H1 (cell line): ENCODE results near the gene LRRC56. TPM values are rescaled to one million over a fixed set of nuclear protein-coding genes. Genes with fewer than 3 reads are reported as not detected.
A peak's percentile ranks its signal among the peaks of the same experiment; 100 is the strongest.

Source experiments
- CTCF ChIA-PET: fragments of 300-600 bp; sonication (Branson Sonifier 250); formaldehyde crosslinking; loops from one replicate; lab custom pipeline; 2021; ENCODE audit not compliant: partially characterized antibody; lab: Charles Lee
- POLR2A ChIA-PET: fragments of 300-600 bp; sonication (Branson Sonifier 250); formaldehyde crosslinking; loops from one replicate; lab custom pipeline; 2021; ENCODE audit warnings: inconsistent platforms; ENCODE audit not compliant: partially characterized antibody; lab: Charles Lee
- DNase-seq, 2 experiments: peaks; one replicate each; pipeline versions ENCODE4 v3.0.0 to v3.0.0-alpha.2; 2010 to 2022; ENCODE audit warnings: low spot score in 2 of 2, low read depth in 1 of 2, mixed read lengths in 1 of 2
- FAIRE-seq: peaks from 2 replicates; lab custom pipeline; 2011; peaks lifted over from hg19 to GRCh38; lab: Jason Lieb, UNC
- H2AFZ ChIP-seq: 2 replicates; pipeline ENCODE4 v1.8.1; 2012; ENCODE audit warnings: low read length, inconsistent platforms
- H2AK5ac ChIP-seq: 2 replicates; pipeline ENCODE4 v1.6.1; 2013; ENCODE audit warnings: low read depth, low read length
- H2BK120ac ChIP-seq: replicated peaks from 2 replicates; pipeline ENCODE3; 2013; ENCODE audit warnings: low read depth, low read length, inconsistent platforms
- H2BK12ac ChIP-seq: 2 replicates; pipeline ENCODE4 v1.6.1; 2013; ENCODE audit warnings: low read depth, low read length
- H2BK15ac ChIP-seq: 2 replicates; pipeline ENCODE4 v1.6.1; 2013; ENCODE audit warnings: low read length
- H2BK20ac ChIP-seq: 2 replicates; pipeline ENCODE4 v1.6.1; 2013; ENCODE audit warnings: low read length
- H2BK5ac ChIP-seq: 2 replicates; pipeline ENCODE4 v1.6.1; 2013; ENCODE audit warnings: low read depth, low read length
- H3K14ac ChIP-seq: 2 replicates; pipeline ENCODE4 v1.6.1; 2013; ENCODE audit warnings: inconsistent platforms; ENCODE audit not compliant: insufficient read length
- H3K18ac ChIP-seq: 2 replicates; pipeline ENCODE4 v1.6.1; 2013; ENCODE audit warnings: low read length; ENCODE audit errors: extremely low read depth
- H3K23ac ChIP-seq: 2 replicates; pipeline ENCODE4 v1.6.1; 2013; ENCODE audit warnings: inconsistent platforms; ENCODE audit not compliant: insufficient read length
- H3K23me2 ChIP-seq: 2 replicates; pipeline ENCODE4 v1.6.1; 2013; ENCODE audit warnings: low read depth, low read length
- H3K27ac ChIP-seq: 2 replicates; pipeline ENCODE4 v1.6.1; 2011; ENCODE audit warnings: low read depth, low read length, inconsistent platforms
- H3K27me3 ChIP-seq, 4 experiments: replicated peaks in 1 of 4; 1 replicate in 1 of 4; 2 replicates in 3 of 4; pipeline versions ENCODE4 v1.6.1 to v1.8.1; 2011 to 2013; ENCODE audit warnings: low read length in 3 of 4, mild to moderate bottlenecking in 3 of 4, inconsistent platforms in 2 of 4, mixed read lengths in 2 of 4, moderate library complexity in 1 of 4; ENCODE audit not compliant: control insufficient read depth in 3 of 4, insufficient read depth in 3 of 4; ENCODE audit errors: extremely low read depth in 1 of 4
- H3K36me3 ChIP-seq, 4 experiments: 2 replicates each; pipeline versions ENCODE4 v1.6.1 to v1.8.1; 2011 to 2013; ENCODE audit warnings: mild to moderate bottlenecking in 4 of 4, low read length in 3 of 4, moderate library complexity in 2 of 4, control low read depth in 1 of 4, inconsistent platforms in 1 of 4; ENCODE audit not compliant: insufficient read depth in 4 of 4, control insufficient read depth in 2 of 4
- H3K4ac ChIP-seq: replicated peaks from 2 replicates; pipeline ENCODE3; 2013; ENCODE audit warnings: low read length, low read depth, mixed read lengths, inconsistent platforms; ENCODE audit not compliant: insufficient read length
- H3K4me1 ChIP-seq, 4 experiments: replicated peaks in 1 of 4; 1 replicate in 1 of 4; 2 replicates in 3 of 4; pipeline versions ENCODE4 v1.6.1 to v1.8.1; 2011 to 2013; ENCODE audit warnings: low read length in 3 of 4, inconsistent platforms in 2 of 4, mixed read lengths in 1 of 4; ENCODE audit not compliant: insufficient read depth in 4 of 4, control insufficient read depth in 3 of 4
- H3K4me2 ChIP-seq, 2 experiments: 2 replicates each; pipeline versions ENCODE4 v1.6.1 to v1.8.1; 2011 to 2013; ENCODE audit warnings: low read depth in 2 of 2, low read length in 2 of 2, control low read depth in 1 of 2, inconsistent platforms in 1 of 2, mild to moderate bottlenecking in 1 of 2; ENCODE audit not compliant: insufficient read depth in 1 of 2
- H3K4me3 ChIP-seq, 4 experiments: fragments of 200-600, 300-600 bp in 1 of 4; sonication (generic), shearing (Covaris generic), sonication (Bioruptor Twin) in 1 of 4; 2 replicates each; pipeline versions ENCODE4 v1.5.1 to v1.8.1; 2011 to 2016; ENCODE audit warnings: low read length in 4 of 4, low read depth in 3 of 4, control low read depth in 2 of 4, inconsistent platforms in 2 of 4, mild to moderate bottlenecking in 2 of 4, mixed read lengths in 1 of 4, moderate library complexity in 1 of 4; ENCODE audit not compliant: insufficient read depth in 2 of 4; ENCODE audit errors: extremely low read depth in 1 of 4
- H3K56ac ChIP-seq: replicated peaks from 2 replicates; pipeline ENCODE3; 2013; ENCODE audit warnings: low read depth, mild to moderate bottlenecking, mixed read lengths, low read length, inconsistent platforms; ENCODE audit not compliant: insufficient read length
- H3K79me1 ChIP-seq: 2 replicates; pipeline ENCODE4 v1.6.1; 2013; ENCODE audit warnings: low read depth, low read length, control low read depth
- H3K79me2 ChIP-seq, 2 experiments: 2 replicates each; pipeline versions ENCODE4 v1.6.1 to v1.8.1; 2012 to 2013; ENCODE audit warnings: low read length in 2 of 2, mild to moderate bottlenecking in 2 of 2, inconsistent platforms in 1 of 2; ENCODE audit not compliant: insufficient read depth in 2 of 2, control insufficient read depth in 1 of 2
- H3K9ac ChIP-seq, 4 experiments: replicated peaks in 1 of 4; 1 replicate in 1 of 4; 2 replicates in 3 of 4; pipeline versions ENCODE4 v1.6.1 to v1.8.1; 2011 to 2013; ENCODE audit warnings: low read depth in 3 of 4, low read length in 3 of 4, control low read depth in 2 of 4, mild to moderate bottlenecking in 2 of 4, moderate library complexity in 2 of 4, inconsistent platforms in 1 of 4; ENCODE audit errors: extremely low read depth in 1 of 4
- H3K9me3 ChIP-seq, 2 experiments: 2 replicates each; pipeline versions ENCODE4 v1.6.1 to v1.8.1; 2012 to 2013; ENCODE audit warnings: mild to moderate bottlenecking in 2 of 2, moderate library complexity in 2 of 2, control low read depth in 1 of 2, inconsistent platforms in 1 of 2, low read depth in 1 of 2, low read length in 1 of 2, mixed read lengths in 1 of 2; ENCODE audit not compliant: insufficient read depth in 2 of 2
- H4K20me1 ChIP-seq, 2 experiments: replicated peaks in 1 of 2; 2 replicates each; pipeline versions ENCODE3 to v1.8.1; 2011 to 2013; ENCODE audit warnings: inconsistent platforms in 2 of 2, low read length in 2 of 2, mild to moderate bottlenecking in 1 of 2; ENCODE audit not compliant: insufficient read depth in 2 of 2, control insufficient read depth in 1 of 2
- H4K5ac ChIP-seq: 2 replicates; pipeline ENCODE4 v1.6.1; 2013; ENCODE audit warnings: low read length, low read depth, mixed read lengths, inconsistent platforms; ENCODE audit not compliant: insufficient read length
- H4K8ac ChIP-seq: 2 replicates; pipeline ENCODE4 v1.8.0; 2013; ENCODE audit warnings: mild to moderate bottlenecking, moderate library complexity, low read length, inconsistent platforms; ENCODE audit not compliant: insufficient read depth; ENCODE audit errors: extremely low read depth
- H4K91ac ChIP-seq: replicated peaks from 2 replicates; pipeline ENCODE3; 2013; ENCODE audit warnings: low read length, mixed read lengths, inconsistent platforms; ENCODE audit not compliant: insufficient read length
- CTCF ChIP-seq, 3 experiments: IDR thresholded peaks; 1 replicate in 2 of 3; 2 replicates in 1 of 3; pipeline versions ENCODE4 v1.5.1 to v1.6.1; 2011; ENCODE audit warnings: low read length in 3 of 3, mild to moderate bottlenecking in 3 of 3, inconsistent platforms in 2 of 3, low read depth in 1 of 3, moderate library complexity in 1 of 3; ENCODE audit not compliant: insufficient read depth in 1 of 3; ENCODE audit errors: control extremely low read depth in 1 of 3
- GABPA ChIP-seq: IDR thresholded peaks from 2 replicates; pipeline ENCODE4 v1.6.1; 2011; ENCODE audit warnings: mild to moderate bottlenecking, low read length, moderate library complexity, borderline replicate concordance; ENCODE audit not compliant: insufficient read depth
- KDM1A ChIP-seq: fragments of 200-600, 300-600 bp; sonication (generic); IDR thresholded peaks from 2 replicates; pipeline ENCODE4 v1.7.1; 2016; ENCODE audit warnings: mild to moderate bottlenecking, low read length, borderline replicate concordance
- RAD21 ChIP-seq, 2 experiments: IDR thresholded peaks in 1 of 2; conservative IDR thresholded peaks in 1 of 2; 2 replicates each; pipeline ENCODE4 v1.6.1; 2011; ENCODE audit warnings: low read depth in 2 of 2, low read length in 2 of 2, improper control_type of control experiment in 1 of 2, inconsistent platforms in 1 of 2, mild to moderate bottlenecking in 1 of 2, moderate library complexity in 1 of 2
- WGBS, 2 experiments: shearing (Covaris generic) in 1 of 2; methylation state at CpG; one replicate each; pipeline versions ENCODE4 v1.1.6 to v1.1.7; 2013 to 2015; ENCODE audit warnings: low lambda C conversion rate in 2 of 2, mixed read lengths in 2 of 2, inconsistent platforms in 1 of 2, low coverage in 1 of 2, missing lambda C conversion rate in 1 of 2; ENCODE audit not compliant: insufficient replicate concordance in 2 of 2, insufficient coverage in 1 of 2, insufficient read length in 1 of 2; ENCODE audit errors: extremely low coverage in 1 of 2, missing lambda C conversion rate in 1 of 2; 5-methylcytosine and 5-hydroxymethylcytosine counted together
- polyA plus RNA-seq, 7 experiments: library from polyadenylated mRNA; depleted of rRNA in 3 of 7; stranded (reverse) in 5 of 7; unstranded in 2 of 7; fragments of >200 nt in 5 of 7; fragments of 200-250 nt in 2 of 7; gene quantifications; 1 replicate in 5 of 7; 2 replicates in 1 of 7; 4 replicates in 1 of 7; pipeline versions ENCODE4 v1.2.1 to v1.2.3, GENCODE V29; 2011 to 2013; ENCODE audit warnings: missing spikeins in 2 of 7, mixed read lengths in 2 of 7
- total RNA-seq: library from RNA; stranded (reverse); fragmentation: NEBNext Ultra II Directional; extraction: Animal tissue kit (Norgen Biotek cat#: 25700); gene quantifications from 2 replicates; pipeline ENCODE4 v1.2.1, GENCODE V29; 2021
- TF ChIP-seq, protein P1 (sequence below): IDR thresholded peaks from 2 replicates; pipeline ENCODE4 v1.6.1; 2012; ENCODE audit warnings: inconsistent platforms

The LRRC56 gene
- total and polyA plus RNA-seq, 2 of the 8 experiments (the other 6 are each of a cell fraction or from before 2014, with no cell fraction given) = 0.94 to 1.9 TPM

DNA sequence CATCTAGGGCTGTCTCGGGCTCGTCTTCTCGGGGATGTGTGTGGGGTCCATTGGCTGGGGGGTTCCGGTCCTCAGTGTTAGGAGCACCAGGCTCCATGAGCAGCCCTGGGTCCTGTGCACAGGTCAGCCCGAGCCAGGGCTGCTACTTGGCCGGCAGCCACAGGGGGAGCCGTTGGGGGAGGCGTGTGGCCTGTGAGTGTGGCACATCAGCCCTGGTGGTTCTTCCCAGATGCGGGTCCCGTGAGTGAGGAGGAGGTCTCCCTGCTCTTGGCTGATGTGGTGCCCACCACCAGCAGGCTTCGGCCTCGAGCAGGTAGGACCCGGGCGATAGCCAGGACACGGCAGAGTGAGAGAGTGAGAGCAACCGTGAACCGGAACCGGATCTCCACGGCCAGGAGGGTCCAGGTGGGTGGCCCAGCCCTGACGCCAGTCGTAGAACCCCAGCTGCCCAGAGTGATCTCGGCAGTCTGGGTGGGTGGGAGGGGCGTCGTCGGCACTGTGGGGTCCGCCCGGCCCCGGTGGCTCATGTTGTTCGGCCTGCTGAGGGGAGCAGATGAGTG is 59.9 kb downstream of the LRRC56 start:
- H2AK5ac ChIP-seq = no peak overlapping the region
- H2BK20ac ChIP-seq = no peak overlapping the region
- no peaks in the 10 kb centered on the region for H3K27me3 ChIP-seq
- no peak overlapping the region for H3K4ac ChIP-seq
- POLR2A ChIA-PET = no interaction called here
- no peak overlapping the region for H3K23ac ChIP-seq
- H3K4me1 ChIP-seq = no peaks in the 10 kb centered on the region
- H4K20me1 ChIP-seq = peaks cover 6 to 10% of the 10 kb centered on the region in 2 experiments
- H3K4me2 ChIP-seq = no peak overlapping the region
- peaks cover 20 to 65% (median 54%) of the 10 kb centered on the region in 4 experiments for H3K36me3 ChIP-seq
- no peaks in the 10 kb centered on the region for H3K23me2 ChIP-seq
- FAIRE-seq (no peak), DNase-seq (peak in 1 of 2 experiments; percentile 77)
- H3K9ac ChIP-seq = no peak overlapping the region
- no peaks in the 10 kb centered on the region; a peak in 1 of 4 replicates for H3K79me2 ChIP-seq
- H4K5ac ChIP-seq = no peak overlapping the region
- no peak overlapping the region for H3K27ac ChIP-seq
- H2AFZ ChIP-seq = no peak overlapping the region
- CTCF ChIA-PET = interaction anchor here (1.1 to 2.4 kb wide), 3 partner anchors 15 to 44 kb away, joined by 3 to 8 read pairs (median 8); no protein-coding TSS in a partner anchor
- H3K4me3 ChIP-seq = no peak overlapping the region
- WGBS, 2 experiments = 91% methylated on average over 23 of the region's 29 CpGs; no CpG with 5 or more reads in 1 of the 2 experiments
- no peak overlapping the region for H4K91ac ChIP-seq
- H2BK120ac ChIP-seq = no peak overlapping the region
- H4K8ac ChIP-seq = no peak overlapping the region
- peak; percentile 60 to 83 (median 76) for TF ChIP-seq CTCF (IDR thresholded peaks at IDR 0.05; ENCODE audit: control extremely low read depth in 1 of 3, insufficient read depth in 1 of 3, low read depth in 1 of 3, low read length in 3 of 3)
- peak; percentile 69; the same call in 1 of the 2 replicates for TF ChIP-seq GABPA
- TF ChIP-seq, protein P1, sequence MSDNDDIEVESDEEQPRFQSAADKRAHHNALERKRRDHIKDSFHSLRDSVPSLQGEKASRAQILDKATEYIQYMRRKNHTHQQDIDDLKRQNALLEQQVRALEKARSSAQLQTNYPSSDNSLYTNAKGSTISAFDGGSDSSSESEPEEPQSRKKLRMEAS = peak; percentile 25; the same call in 1 of the 2 replicates
- TF ChIP-seq KDM1A = no peak
- TF ChIP-seq RAD21 (IDR thresholded peaks at IDR 0.05 in 1 of 2, conservative IDR thresholded peaks at IDR 0.05 in 1 of 2; ENCODE audit: low read depth in 2 of 2, low read length in 2 of 2) = peak; percentile 27 to 52
- H3K14ac ChIP-seq = no peak overlapping the region
- H3K56ac ChIP-seq = no peak overlapping the region
- no peak overlapping the region for H2BK15ac ChIP-seq
- H2BK12ac ChIP-seq = no peak overlapping the region
- H3K79me1 ChIP-seq = peaks cover 4% of the 10 kb centered on the region; the same call in 1 of the 2 replicates
- H3K18ac ChIP-seq = no peak overlapping the region
- H2BK5ac ChIP-seq = no peak overlapping the region
- H3K9me3 ChIP-seq = no peaks in the 10 kb centered on the region
